ENCODE data around the gene MBTPS1.

DNA sequence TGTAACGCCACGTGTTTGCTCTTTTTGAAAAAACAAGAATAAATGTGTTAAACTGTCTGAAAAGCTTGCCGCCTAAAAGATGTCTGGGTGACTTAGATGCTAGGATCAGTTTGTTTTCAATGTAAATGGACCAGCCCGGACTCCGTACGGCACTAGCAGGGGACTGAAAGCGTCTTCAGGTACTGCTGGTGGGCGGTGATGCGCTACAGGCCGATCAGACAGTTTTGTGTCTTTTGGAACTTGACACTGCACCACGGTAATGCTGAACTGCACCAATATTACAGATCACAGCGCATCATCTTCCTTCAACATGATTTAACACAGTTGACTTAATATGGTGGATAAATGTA lies 727 bp upstream of the MBTPS1 start:
- TF ChIP-seq, protein P1, sequence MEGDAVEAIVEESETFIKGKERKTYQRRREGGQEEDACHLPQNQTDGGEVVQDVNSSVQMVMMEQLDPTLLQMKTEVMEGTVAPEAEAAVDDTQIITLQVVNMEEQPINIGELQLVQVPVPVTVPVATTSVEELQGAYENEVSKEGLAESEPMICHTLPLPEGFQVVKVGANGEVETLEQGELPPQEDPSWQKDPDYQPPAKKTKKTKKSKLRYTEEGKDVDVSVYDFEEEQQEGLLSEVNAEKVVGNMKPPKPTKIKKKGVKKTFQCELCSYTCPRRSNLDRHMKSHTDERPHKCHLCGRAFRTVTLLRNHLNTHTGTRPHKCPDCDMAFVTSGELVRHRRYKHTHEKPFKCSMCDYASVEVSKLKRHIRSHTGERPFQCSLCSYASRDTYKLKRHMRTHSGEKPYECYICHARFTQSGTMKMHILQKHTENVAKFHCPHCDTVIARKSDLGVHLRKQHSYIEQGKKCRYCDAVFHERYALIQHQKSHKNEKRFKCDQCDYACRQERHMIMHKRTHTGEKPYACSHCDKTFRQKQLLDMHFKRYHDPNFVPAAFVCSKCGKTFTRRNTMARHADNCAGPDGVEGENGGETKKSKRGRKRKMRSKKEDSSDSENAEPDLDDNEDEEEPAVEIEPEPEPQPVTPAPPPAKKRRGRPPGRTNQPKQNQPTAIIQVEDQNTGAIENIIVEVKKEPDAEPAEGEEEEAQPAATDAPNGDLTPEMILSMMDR (IDR thresholded peaks at IDR 0.05): no peak
- no peak for TF ChIP-seq POLR2A (IDR thresholded peaks at IDR 0.05)

Data from esophagus squamous epithelium (tissue), 4 donors.